ENCODE results near the gene CERS3. TPM values are rescaled to one million over a fixed set of nuclear protein-coding genes. Genes with fewer than 3 reads are reported as not detected.

Gene CERS3
- total and polyA plus RNA-seq, 4 donors = not detected

- WGBS = 87% methylated on average over 5 of the region's 5 CpGs
- DNase-seq (ENCODE audit: low spot score) = no peak
- H3K36me3 ChIP-seq (ENCODE audit: control insufficient read depth in 4 of 4, insufficient read depth in 3 of 4, low read depth in 1 of 4, low read length in 3 of 4) = no peaks in the 10 kb centered on the region
- TF ChIP-seq, protein P1, sequence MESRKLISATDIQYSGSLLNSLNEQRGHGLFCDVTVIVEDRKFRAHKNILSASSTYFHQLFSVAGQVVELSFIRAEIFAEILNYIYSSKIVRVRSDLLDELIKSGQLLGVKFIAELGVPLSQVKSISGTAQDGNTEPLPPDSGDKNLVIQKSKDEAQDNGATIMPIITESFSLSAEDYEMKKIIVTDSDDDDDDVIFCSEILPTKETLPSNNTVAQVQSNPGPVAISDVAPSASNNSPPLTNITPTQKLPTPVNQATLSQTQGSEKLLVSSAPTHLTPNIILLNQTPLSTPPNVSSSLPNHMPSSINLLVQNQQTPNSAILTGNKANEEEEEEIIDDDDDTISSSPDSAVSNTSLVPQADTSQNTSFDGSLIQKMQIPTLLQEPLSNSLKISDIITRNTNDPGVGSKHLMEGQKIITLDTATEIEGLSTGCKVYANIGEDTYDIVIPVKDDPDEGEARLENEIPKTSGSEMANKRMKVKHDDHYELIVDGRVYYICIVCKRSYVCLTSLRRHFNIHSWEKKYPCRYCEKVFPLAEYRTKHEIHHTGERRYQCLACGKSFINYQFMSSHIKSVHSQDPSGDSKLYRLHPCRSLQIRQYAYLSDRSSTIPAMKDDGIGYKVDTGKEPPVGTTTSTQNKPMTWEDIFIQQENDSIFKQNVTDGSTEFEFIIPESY (IDR thresholded peaks at IDR 0.05) = no peak
- TF ChIP-seq, protein P2, sequence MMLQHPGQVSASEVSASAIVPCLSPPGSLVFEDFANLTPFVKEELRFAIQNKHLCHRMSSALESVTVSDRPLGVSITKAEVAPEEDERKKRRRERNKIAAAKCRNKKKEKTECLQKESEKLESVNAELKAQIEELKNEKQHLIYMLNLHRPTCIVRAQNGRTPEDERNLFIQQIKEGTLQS (IDR thresholded peaks at IDR 0.05) = no peak
- TF ChIP-seq FOXA1 (IDR thresholded peaks at IDR 0.05) (no peak), FOXA2 (IDR thresholded peaks at IDR 0.05) (no peak), YY1 (IDR thresholded peaks at IDR 0.05) (no peak), REST (IDR thresholded peaks at IDR 0.05) (no peak), RXRA (IDR thresholded peaks at IDR 0.05) (no peak), NR2F2 (IDR thresholded peaks at IDR 0.05) (no peak), RAD21 (IDR thresholded peaks at IDR 0.05) (no peak), SP1 (IDR thresholded peaks at IDR 0.05) (no peak), HNF4A (conservative IDR thresholded peaks at IDR 0.05) (no peak), EGR1 (IDR thresholded peaks at IDR 0.05; ENCODE audit: low read depth in 2 of 2) (no peak), HNF4G (IDR thresholded peaks at IDR 0.05) (no peak), CTCF (IDR thresholded peaks at IDR 0.05; ENCODE audit: low read depth, low read length, missing input control) (no peak), TAF1 (conservative IDR thresholded peaks at IDR 0.05) (no peak)
- no peaks in the 10 kb centered on the region for H3K4me1 ChIP-seq (ENCODE audit: control insufficient read depth in 4 of 4, insufficient read depth in 4 of 4, low read length in 3 of 4)
- H3K9ac ChIP-seq (ENCODE audit: low read depth in 1 of 2, low read length in 2 of 2) = no peak overlapping the region
- no peaks in the 10 kb centered on the region for H3K9me3 ChIP-seq (ENCODE audit: control insufficient read depth in 4 of 4, low read length in 3 of 4)
- no peak overlapping the region for H3K27ac ChIP-seq (ENCODE audit: low read depth in 1 of 2, low read length in 2 of 2)
- H3K27me3 ChIP-seq (ENCODE audit: control insufficient read depth in 4 of 4, insufficient read depth in 4 of 4, low read length in 3 of 4) = peaks cover 0 to 2% (median under 1%) of the 10 kb centered on the region in 4 donors
- no peak overlapping the region for H3K4me3 ChIP-seq (ENCODE audit: low read depth in 1 of 3, low read length in 3 of 3)
Observed at GRCh38 chr15:100547961-100548360, 19.2 kb upstream of the CERS3 start.

DNA sequence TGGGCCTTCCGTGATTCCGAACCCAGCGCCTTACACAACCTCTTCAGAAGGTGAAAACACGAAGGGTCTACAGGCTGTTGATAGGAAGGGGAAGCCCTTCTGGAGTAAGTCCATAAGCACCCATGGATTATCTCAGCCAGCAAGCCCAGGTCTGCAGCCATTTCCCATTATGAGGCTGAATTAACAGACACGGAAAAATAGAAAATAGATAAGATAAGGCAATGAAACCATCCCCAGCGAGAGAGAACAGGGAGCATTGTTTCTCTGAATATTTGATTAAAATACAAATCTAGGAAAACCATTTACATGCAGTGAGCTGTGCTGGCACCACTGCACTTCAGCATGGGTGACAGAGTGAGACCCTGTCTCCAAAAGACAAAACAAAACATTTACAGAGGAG, 16.2 kb upstream of the CERS3 start:
- DNase-seq (ENCODE audit: low spot score) = no peak
- Histone ChIP-seq H3K27ac (ENCODE audit: low read depth in 1 of 2, low read length in 2 of 2) (no peak overlapping the region), H3K4me1 (ENCODE audit: control insufficient read depth in 4 of 4, insufficient read depth in 4 of 4, low read length in 3 of 4) (no peaks in the 10 kb centered on the region), H3K4me3 (ENCODE audit: low read depth in 1 of 3, low read length in 3 of 3) (no peak overlapping the region), H3K27me3 (ENCODE audit: control insufficient read depth in 4 of 4, insufficient read depth in 4 of 4, low read length in 3 of 4) (peaks cover 0 to 2% (median under 1%) of the 10 kb centered on the region in 4 donors), H3K9ac (ENCODE audit: low read depth in 1 of 2, low read length in 2 of 2) (no peak overlapping the region), H3K36me3 (ENCODE audit: control insufficient read depth in 4 of 4, insufficient read depth in 3 of 4, low read depth in 1 of 4, low read length in 3 of 4) (no peaks in the 10 kb centered on the region), H3K9me3 (ENCODE audit: control insufficient read depth in 4 of 4, low read length in 3 of 4) (no peaks in the 10 kb centered on the region)
- 67% methylated on average over 6 of the region's 6 CpGs for WGBS
- TF ChIP-seq NR2F2 (IDR thresholded peaks at IDR 0.05) (no peak), RXRA (IDR thresholded peaks at IDR 0.05) (no peak), JUND (IDR thresholded peaks at IDR 0.05) (no peak), EGR1 (IDR thresholded peaks at IDR 0.05; ENCODE audit: low read depth in 2 of 2) (no peak), RAD21 (IDR thresholded peaks at IDR 0.05) (no peak), HNF4G (IDR thresholded peaks at IDR 0.05) (no peak), GABPA (IDR thresholded peaks at IDR 0.05 in 1 of 2, conservative IDR thresholded peaks at IDR 0.05 in 1 of 2) (no peak), TAF1 (conservative IDR thresholded peaks at IDR 0.05) (no peak), YY1 (IDR thresholded peaks at IDR 0.05) (no peak), REST (IDR thresholded peaks at IDR 0.05) (no peak), FOXA1 (IDR thresholded peaks at IDR 0.05) (no peak)
- TF ChIP-seq, protein P1 (IDR thresholded peaks at IDR 0.05) = no peak
- TF ChIP-seq, protein P2 (IDR thresholded peaks at IDR 0.05) = no peak

Data from liver (tissue), 9 donors.